Measurements from ENCODE around the gene UTP20. TPM values are rescaled to one million over a fixed set of nuclear protein-coding genes. Genes with fewer than 3 reads are reported as not detected.
A peak's percentile ranks its signal among the peaks of the same experiment; 100 is the strongest.

The UTP20 gene
- polyA plus RNA-seq, 4 donors = 16.0 to 18.9 (median 18.2) TPM

DNA sequence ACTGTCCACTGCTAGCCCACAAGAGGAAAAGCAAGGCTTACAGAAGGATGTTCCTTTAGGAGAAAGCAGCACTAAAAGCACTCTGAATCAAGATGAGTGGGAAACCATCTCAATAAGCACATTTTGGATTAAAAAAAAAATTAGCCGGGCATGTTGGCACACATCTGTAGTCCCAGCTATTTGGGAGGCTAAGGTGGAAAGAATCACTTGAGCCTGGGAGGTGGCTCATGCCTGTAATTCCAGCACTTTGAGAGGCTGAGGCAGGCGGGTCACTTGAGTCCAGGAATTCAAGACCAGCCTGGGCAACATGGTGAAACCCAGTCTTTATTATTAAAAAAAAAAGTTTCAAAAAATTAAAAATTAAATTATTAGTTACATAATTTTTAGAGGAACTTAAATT is 144.7 kb downstream of the UTP20 start:
- DNase-seq (ENCODE audit: low read depth in 4 of 4, low spot score in 3 of 4) = no peak

GRCh38 chr12:101430456-101430855 is 150.6 kb downstream of the UTP20 start:
- DNase-seq (ENCODE audit: low read depth in 4 of 4, low spot score in 3 of 4) = no peak

GRCh38 chr12:101436136-101436535 is 156.2 kb downstream of the UTP20 start:
- DNase-seq (ENCODE audit: low read depth in 4 of 4, low spot score in 3 of 4) = peak in 2 of 4 donors; percentile 4 to 30

Other genes with a start within 250 kb of the UTP20 start
- gene SLC5A8, start 69.9 kb upstream of the UTP20 start, polyA plus RNA-seq (ENCODE audit: insufficient read length in 4 of 4) = 10 to 100 TPM; 31.3 to 45.0 (median 35.1) TPM
- gene ARL1, start 127.7 kb downstream of the UTP20 start, polyA plus RNA-seq (ENCODE audit: insufficient read length in 4 of 4) = 100 to 1,000 TPM; 126 to 163 (median 158) TPM
- gene SPIC, start 195.2 kb downstream of the UTP20 start, polyA plus RNA-seq (ENCODE audit: insufficient read length in 4 of 4) = under 1 TPM in 1 of 4 donors, not detected in 3; 0.04 TPM

All from right renal pelvis (tissue), 4 donors.